ENCODE data around the gene PSMF1.
"Not testable (repeated sequence)": the region's sequence is repeated elsewhere in the genome, so short reads cannot be mapped to it uniquely, and the experiment has no call there.

Gene PSMF1

GRCh38 chr20:1216527-1217427, 98.4 kb downstream of the PSMF1 start:
- not testable (repeated sequence) for DNase-seq
